ENCODE data around the gene MEDAG.

The MEDAG gene

DNA sequence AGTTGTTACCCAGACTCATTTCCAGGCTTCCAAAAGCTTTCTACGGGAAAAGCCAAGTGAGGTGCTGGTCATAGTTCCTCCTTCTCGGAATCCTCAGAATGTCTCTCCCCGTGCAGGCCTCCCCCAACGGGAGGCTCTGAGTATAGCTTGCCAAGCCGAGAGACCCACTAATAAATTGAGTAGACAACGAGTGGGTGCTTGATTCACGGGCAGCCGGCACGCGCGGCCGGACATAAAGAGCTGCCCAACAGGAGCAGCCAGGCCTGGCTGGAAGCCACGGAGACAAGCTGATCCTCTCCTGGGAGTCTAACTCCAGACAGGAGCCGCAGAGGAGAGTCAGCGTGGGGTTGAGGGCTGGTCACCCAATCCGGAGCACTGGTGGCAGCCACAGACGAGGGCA lies 43.4 kb upstream of the MEDAG start:
- Histone ChIP-seq H3K4me1 (ENCODE audit: insufficient read depth, low read length, poor library complexity, severe bottlenecking) (no peaks in the 10 kb centered on the region), H2AFZ (ENCODE audit: low read length) (no peak overlapping the region), H3F3A (ENCODE audit: low read depth) (no peaks in the 10 kb centered on the region), H3K79me2 (ENCODE audit: insufficient read depth, low read length) (no peaks in the 10 kb centered on the region), H4K20me1 (ENCODE audit: insufficient read depth, low read length, poor library complexity, severe bottlenecking) (no peaks in the 10 kb centered on the region), H3K9me3 (ENCODE audit: insufficient read depth, low read depth, low read length) (no peaks in the 10 kb centered on the region), H3K9me2 (replicated peaks; ENCODE audit: low read depth, low read length) (no peaks in the 10 kb centered on the region), H3K9ac (ENCODE audit: low read depth, low read length, poor library complexity, severe bottlenecking) (no peak overlapping the region), H3K36me3 (ENCODE audit: insufficient read depth, low read length) (no peaks in the 10 kb centered on the region), H3K4me2 (ENCODE audit: low read depth, low read length, poor library complexity, severe bottlenecking) (no peak overlapping the region), H3K4me3 (ENCODE audit: low read length, poor library complexity, severe bottlenecking) (no peak overlapping the region), H3K27me3 (ENCODE audit: insufficient read depth, low read length, poor library complexity, severe bottlenecking) (no peaks in the 10 kb centered on the region)
- no peak for TF ChIP-seq EZH2phosphoT487 (IDR thresholded peaks at IDR 0.05; ENCODE audit: borderline replicate concordance)
- TF ChIP-seq, protein P1, sequence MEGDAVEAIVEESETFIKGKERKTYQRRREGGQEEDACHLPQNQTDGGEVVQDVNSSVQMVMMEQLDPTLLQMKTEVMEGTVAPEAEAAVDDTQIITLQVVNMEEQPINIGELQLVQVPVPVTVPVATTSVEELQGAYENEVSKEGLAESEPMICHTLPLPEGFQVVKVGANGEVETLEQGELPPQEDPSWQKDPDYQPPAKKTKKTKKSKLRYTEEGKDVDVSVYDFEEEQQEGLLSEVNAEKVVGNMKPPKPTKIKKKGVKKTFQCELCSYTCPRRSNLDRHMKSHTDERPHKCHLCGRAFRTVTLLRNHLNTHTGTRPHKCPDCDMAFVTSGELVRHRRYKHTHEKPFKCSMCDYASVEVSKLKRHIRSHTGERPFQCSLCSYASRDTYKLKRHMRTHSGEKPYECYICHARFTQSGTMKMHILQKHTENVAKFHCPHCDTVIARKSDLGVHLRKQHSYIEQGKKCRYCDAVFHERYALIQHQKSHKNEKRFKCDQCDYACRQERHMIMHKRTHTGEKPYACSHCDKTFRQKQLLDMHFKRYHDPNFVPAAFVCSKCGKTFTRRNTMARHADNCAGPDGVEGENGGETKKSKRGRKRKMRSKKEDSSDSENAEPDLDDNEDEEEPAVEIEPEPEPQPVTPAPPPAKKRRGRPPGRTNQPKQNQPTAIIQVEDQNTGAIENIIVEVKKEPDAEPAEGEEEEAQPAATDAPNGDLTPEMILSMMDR (conservative IDR thresholded peaks at IDR 0.05; ENCODE audit: low read length), result no peak

- Histone ChIP-seq H3K27me3 (ENCODE audit: insufficient read depth, low read length, poor library complexity, severe bottlenecking) (no peaks in the 10 kb centered on the region), H3K4me3 (ENCODE audit: low read length, poor library complexity, severe bottlenecking) (no peak overlapping the region), H4K20me1 (ENCODE audit: insufficient read depth, low read length, poor library complexity, severe bottlenecking) (no peaks in the 10 kb centered on the region), H3K4me2 (ENCODE audit: low read depth, low read length, poor library complexity, severe bottlenecking) (no peak overlapping the region), H3K4me1 (ENCODE audit: insufficient read depth, low read length, poor library complexity, severe bottlenecking) (no peaks in the 10 kb centered on the region), H3K9me3 (ENCODE audit: insufficient read depth, low read depth, low read length) (no peaks in the 10 kb centered on the region), H3F3A (ENCODE audit: low read depth) (no peaks in the 10 kb centered on the region), H3K79me2 (ENCODE audit: insufficient read depth, low read length) (no peaks in the 10 kb centered on the region), H3K9me2 (replicated peaks; ENCODE audit: low read depth, low read length) (no peaks in the 10 kb centered on the region), H3K36me3 (ENCODE audit: insufficient read depth, low read length) (no peaks in the 10 kb centered on the region), H3K9ac (ENCODE audit: low read depth, low read length, poor library complexity, severe bottlenecking) (no peak overlapping the region), H2AFZ (ENCODE audit: low read length) (no peak overlapping the region)
- TF ChIP-seq, protein P1 (conservative IDR thresholded peaks at IDR 0.05; ENCODE audit: low read length), result no peak
- TF ChIP-seq EZH2phosphoT487 (IDR thresholded peaks at IDR 0.05; ENCODE audit: borderline replicate concordance), result no peak
These were observed 42.8 kb upstream of the MEDAG start for GRCh38 chr13:30863231-30863630.

DNA sequence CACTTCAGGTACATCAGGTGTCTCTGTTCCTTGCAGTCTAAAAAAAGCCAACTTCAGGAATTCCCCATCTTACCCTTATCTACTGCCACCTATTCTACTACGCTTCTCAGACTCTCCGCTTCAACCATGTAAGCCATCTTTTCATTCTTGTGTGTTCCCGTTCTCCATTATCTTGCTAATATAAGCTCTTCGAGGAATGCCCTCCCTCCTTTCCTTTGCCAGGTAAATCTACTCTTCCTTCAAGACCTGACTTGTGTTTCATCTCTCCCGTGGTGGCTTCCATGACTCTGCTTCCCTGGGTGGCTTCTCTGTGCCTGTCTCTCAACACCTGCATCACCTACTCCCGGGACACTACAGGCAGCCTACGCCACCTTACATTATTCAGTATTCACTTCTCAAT lies 42.3 kb upstream of the MEDAG start:
- Histone ChIP-seq H3K4me3 (ENCODE audit: low read length, poor library complexity, severe bottlenecking) (no peak overlapping the region), H3K9ac (ENCODE audit: low read depth, low read length, poor library complexity, severe bottlenecking) (no peak overlapping the region), H3K9me2 (replicated peaks; ENCODE audit: low read depth, low read length) (no peaks in the 10 kb centered on the region)

More for the DNA sequence above, 42.3 kb upstream of the MEDAG start:
- H3K79me2 ChIP-seq (ENCODE audit: insufficient read depth, low read length), result no peaks in the 10 kb centered on the region
- no peak overlapping the region for H3K4me2 ChIP-seq (ENCODE audit: low read depth, low read length, poor library complexity, severe bottlenecking)
- no peaks in the 10 kb centered on the region for H4K20me1 ChIP-seq (ENCODE audit: insufficient read depth, low read length, poor library complexity, severe bottlenecking)
- H2AFZ ChIP-seq (ENCODE audit: low read length), result no peak overlapping the region
- TF ChIP-seq EZH2phosphoT487 (IDR thresholded peaks at IDR 0.05; ENCODE audit: borderline replicate concordance), result no peak
- TF ChIP-seq, protein P1 (conservative IDR thresholded peaks at IDR 0.05; ENCODE audit: low read length), result no peak
- no peaks in the 10 kb centered on the region for H3K9me3 ChIP-seq (ENCODE audit: insufficient read depth, low read depth, low read length)
- H3F3A ChIP-seq (ENCODE audit: low read depth), result no peaks in the 10 kb centered on the region
- H3K4me1 ChIP-seq (ENCODE audit: insufficient read depth, low read length, poor library complexity, severe bottlenecking), result no peaks in the 10 kb centered on the region
- H3K36me3 ChIP-seq (ENCODE audit: insufficient read depth, low read length), result no peaks in the 10 kb centered on the region
- no peaks in the 10 kb centered on the region for H3K27me3 ChIP-seq (ENCODE audit: insufficient read depth, low read length, poor library complexity, severe bottlenecking)
